HepG2 (cell line): ENCODE data around the gene HDGF. TPM values are rescaled to one million over a fixed set of nuclear protein-coding genes. Genes with fewer than 3 reads are reported as not detected.

Experiments used
- ATAC-seq: fragments of 200-7000 bp; cut with Tn5 transposase; 3 replicates; pipeline ENCODE4 v1.9.1; 2020; ENCODE audit warnings: mild to moderate bottlenecking, moderate library complexity
- BruUV-seq: library from RNA; stranded (reverse); fragments of 400-500 nt; replicated peaks from 2 replicates; lab custom pipeline; 2021; lab: Mats Ljungman, UMichigan
- CTCF ChIA-PET: fragments of 300-600 bp; formaldehyde crosslinking; extraction: SDS; loops from one replicate; lab custom pipeline; 2021; ENCODE audit warnings: low total read pairs, inconsistent platforms, low intra/inter-chr PET ratio; lab: Yijun Ruan, JAX
- POLR2A ChIA-PET: fragments of 350-600 bp; sonication (Branson Sonifier 250); formaldehyde crosslinking; loops from one replicate; lab custom pipeline; 2020; ENCODE audit warnings: antibody characterized with exemption, inconsistent platforms; lab: Yijun Ruan, JAX
- DNase-seq: peaks from one replicate; pipeline ENCODE4 v3.0.0-alpha.2; 2015; ENCODE audit warnings: low spot score
- FAIRE-seq: peaks from 3 replicates; lab custom pipeline; 2011; peaks lifted over from hg19 to GRCh38; lab: Jason Lieb, UNC
- H2AFZ ChIP-seq: one replicate; pipeline ENCODE4 v1.6.1; 2011; ENCODE audit warnings: low read length, inconsistent platforms
- H3K27ac ChIP-seq: fragments of 300-600 bp; 3 replicates; pipeline ENCODE4 v1.8.0; 2011; ENCODE audit warnings: mixed run types, mild to moderate bottlenecking, mixed read lengths, low read length, inconsistent platforms; ENCODE audit not compliant: insufficient read depth; ENCODE audit errors: extremely low read length
- H3K27me3 ChIP-seq, 2 experiments: fragments of 200-600 bp in 1 of 2; 2 replicates in 1 of 2; 3 replicates in 1 of 2; pipeline versions ENCODE4 v1.6.0 to v1.8.0; 2011; ENCODE audit warnings: low read length in 2 of 2, mild to moderate bottlenecking in 2 of 2, moderate library complexity in 2 of 2, inconsistent platforms in 1 of 2; ENCODE audit not compliant: insufficient read depth in 2 of 2, control insufficient read depth in 1 of 2
- H3K36me3 ChIP-seq, 2 experiments: fragments of 200-600 bp in 1 of 2; replicated peaks in 1 of 2; 2 replicates in 1 of 2; 3 replicates in 1 of 2; pipeline versions ENCODE4 v1.5.1 to v1.8.0; 2011; ENCODE audit warnings: low read length in 2 of 2, inconsistent platforms in 1 of 2; ENCODE audit not compliant: insufficient read depth in 2 of 2, control insufficient read depth in 1 of 2
- H3K4me1 ChIP-seq: 2 replicates; pipeline ENCODE4 v1.5.1; 2012; ENCODE audit warnings: low read length, inconsistent platforms; ENCODE audit not compliant: insufficient read depth
- H3K4me2 ChIP-seq: 2 replicates; pipeline ENCODE4 v1.6.0; 2011; ENCODE audit warnings: low read depth, low read length, inconsistent platforms
- H3K4me3 ChIP-seq, 3 experiments: fragments of 200-600 bp in 1 of 3; sonication (generic), shearing (Covaris generic) in 1 of 3; replicated peaks in 1 of 3; 2 replicates each; pipeline ENCODE4 v1.5.1; 2011 to 2016; ENCODE audit warnings: low read length in 3 of 3, inconsistent platforms in 2 of 3, low read depth in 2 of 3, mild to moderate bottlenecking in 2 of 3, control low read depth in 1 of 3, mixed read lengths in 1 of 3; ENCODE audit not compliant: insufficient read depth in 1 of 3
- H3K79me2 ChIP-seq: one replicate; pipeline ENCODE4 v1.6.1; 2011; ENCODE audit warnings: low read length, inconsistent platforms; ENCODE audit not compliant: insufficient read depth
- H3K9ac ChIP-seq: 2 replicates; pipeline ENCODE4 v1.6.0; 2011; ENCODE audit warnings: mild to moderate bottlenecking, low read depth, low read length, inconsistent platforms; ENCODE audit not compliant: insufficient read depth
- H3K9me3 ChIP-seq: 2 replicates; pipeline ENCODE4 v1.5.1; 2012; ENCODE audit warnings: mild to moderate bottlenecking, low read length
- H4K20me1 ChIP-seq: 2 replicates; pipeline ENCODE4 v1.6.0; 2011; ENCODE audit warnings: inconsistent platforms, mild to moderate bottlenecking, low read length, moderate library complexity; ENCODE audit not compliant: insufficient read depth
- EP300 ChIP-seq, 3 experiments: sonication (generic) in 1 of 3; formaldehyde crosslinking in 1 of 3; IDR thresholded peaks; 2 replicates each; pipeline versions ENCODE4 v1.5.1 to v1.6.1; 2011 to 2020; ENCODE audit warnings: low read depth in 2 of 3, low read length in 2 of 3, borderline replicate concordance in 1 of 3, improper control_type of control experiment in 1 of 3, mild to moderate bottlenecking in 1 of 3, missing genetic modification reagents in 1 of 3, moderate library complexity in 1 of 3
- GATAD2A ChIP-seq: IDR thresholded peaks from 2 replicates; pipeline ENCODE4 v1.6.1; 2016
- THYN1 ChIP-seq: sonication (generic); formaldehyde crosslinking; IDR thresholded peaks from 2 replicates; pipeline ENCODE4 v1.8.1; 2023; ENCODE audit warnings: low read depth, mild to moderate bottlenecking, moderate library complexity, missing genetic modification reagents, borderline replicate concordance
- ZNF251 ChIP-seq: sonication (generic); formaldehyde crosslinking; IDR thresholded peaks from 2 replicates; pipeline ENCODE4 v1.9.0; 2021; ENCODE audit warnings: mild to moderate bottlenecking, missing genetic modification reagents
- WGBS: methylation state at CpG from one replicate; pipeline ENCODE4 v1.1.6; 2017; ENCODE audit warnings: low lambda C conversion rate; 5-methylcytosine and 5-hydroxymethylcytosine counted together
- in situ Hi-C: cut with HindIII; loops from 2 replicates; pipeline ENCODE4 v1.10.0; 2017; ENCODE audit warnings: low pct_unique_long_range_greater_than_20kb; ENCODE audit not compliant: extremely low pct_ligation_motif_present
- intact Hi-C: fragments of 100-400 bp; cut with micrococcal nuclease; formaldehyde crosslinking; loops from one replicate; pipeline ENCODE4 v1.10.0; 2022; ENCODE audit not compliant: unreplicated experiment
- polyA plus RNA-seq, 8 experiments: library from polyadenylated mRNA; depleted of rRNA in 3 of 8; stranded (reverse) in 7 of 8; unstranded in 1 of 8; fragments of >200 nt; fragmentation: Illumina TruSeq in 4 of 8; extraction: Trizol in 4 of 8; gene quantifications; 2 replicates each; pipeline versions ENCODE4 v1.2.1 to v1.2.3, GENCODE V29; 2011 to 2016; ENCODE audit warnings: low read depth in 4 of 8, missing spikeins in 1 of 8, mixed read lengths in 1 of 8; ENCODE audit not compliant: insufficient read depth in 1 of 8
- total RNA-seq, 5 experiments: library from RNA; depleted of rRNA; stranded (reverse); fragments of >200 nt; fragmentation: Illumina TruSeq; extraction: Trizol; gene quantifications; 2 replicates each; pipeline ENCODE4 v1.2.3, GENCODE V29; 2016; ENCODE audit warnings: low read depth in 1 of 5
- TF ChIP-seq, protein P1 (sequence below): IDR thresholded peaks from 2 replicates; pipeline ENCODE4 v1.6.1; 2016; ENCODE audit warnings: low read depth

Gene HDGF
- total and polyA plus RNA-seq, 2 of the 13 experiments (the other 11 are each of a cell fraction or from before 2014, with no cell fraction given): 156 to 196 TPM

GRCh38 chr1:156712626-156713025 is 38.8 kb downstream of the HDGF start:
- in situ Hi-C loops: no loop called here
- no peak overlapping the region for H3K27ac ChIP-seq
- no peaks in the 10 kb centered on the region for H3K36me3 ChIP-seq
- no peak overlapping the region for H3K4me2 ChIP-seq
- DNase-seq: no peak
- POLR2A ChIA-PET: no interaction called here
- H3K9me3 ChIP-seq: no peaks in the 10 kb centered on the region
- H4K20me1 ChIP-seq: no peaks in the 10 kb centered on the region
- no peak for FAIRE-seq
- TF ChIP-seq ZNF251 (CRISPR knock-in tag): no peak
- no peak for TF ChIP-seq EP300 (IDR thresholded peaks at IDR 0.05; ENCODE audit: low read depth in 2 of 2, low read length in 2 of 2)
- no peak for TF ChIP-seq EP300 (CRISPR knock-in tag; IDR thresholded peaks at IDR 0.05; ENCODE audit: borderline replicate concordance)
- TF ChIP-seq, protein P1, sequence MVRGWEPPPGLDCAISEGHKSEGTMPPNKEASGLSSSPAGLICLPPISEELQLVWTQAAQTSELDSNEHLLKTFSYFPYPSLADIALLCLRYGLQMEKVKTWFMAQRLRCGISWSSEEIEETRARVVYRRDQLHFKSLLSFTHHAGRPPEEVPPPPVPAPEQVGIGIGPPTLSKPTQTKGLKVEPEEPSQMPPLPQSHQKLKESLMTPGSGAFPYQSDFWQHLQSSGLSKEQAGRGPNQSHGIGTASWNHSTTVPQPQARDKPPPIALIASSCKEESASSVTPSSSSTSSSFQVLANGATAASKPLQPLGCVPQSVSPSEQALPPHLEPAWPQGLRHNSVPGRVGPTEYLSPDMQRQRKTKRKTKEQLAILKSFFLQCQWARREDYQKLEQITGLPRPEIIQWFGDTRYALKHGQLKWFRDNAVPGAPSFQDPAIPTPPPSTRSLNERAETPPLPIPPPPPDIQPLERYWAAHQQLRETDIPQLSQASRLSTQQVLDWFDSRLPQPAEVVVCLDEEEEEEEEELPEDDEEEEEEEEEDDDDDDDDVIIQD (CRISPR knock-in tag): no peak
- no peak for TF ChIP-seq THYN1 (CRISPR knock-in tag)
- TF ChIP-seq GATAD2A (CRISPR knock-in tag): no peak
- no peak overlapping the region for H3K9ac ChIP-seq
- 41% methylated on average over 3 of the region's 3 CpGs for WGBS
- 0 out of 2 replicates have a peak, but pooled peaks cover 6% of the 10 kb centered on the region for H3K4me1 ChIP-seq
- H3K27me3 ChIP-seq: peaks cover 2 to 25% of the 10 kb centered on the region in 2 experiments; a peak in 3 of 5 replicates
- H3K79me2 ChIP-seq: no peaks in the 10 kb centered on the region
- CTCF ChIA-PET: no interaction called here
- intact Hi-C loops: no loop called here
- no peak overlapping the region for H3K4me3 ChIP-seq
- ATAC-seq: no peak; the same call in 2 of the 3 replicates
- no peak overlapping the region for H2AFZ ChIP-seq
- BruUV-seq: no TSS peak
